Neural crest cell (in vitro differentiated cells): ENCODE data around the gene SLC6A6. TPM values are rescaled to one million over a fixed set of nuclear protein-coding genes. Genes with fewer than 3 reads are reported as not detected.

Source experiments
- DNase-seq: peaks from one replicate; pipeline ENCODE4 v3.0.0; 2021; ENCODE audit warnings: low read depth, mixed read lengths, low spot score
- H3K27ac Mint-ChIP-seq: one replicate; pipeline ENCODE4 v1.8.0; 2021; ENCODE audit warnings: mild to moderate bottlenecking, mixed read lengths; ENCODE audit not compliant: unreplicated experiment
- H3K27me3 Mint-ChIP-seq: 2 replicates; pipeline ENCODE4 v1.8.0; 2021; ENCODE audit warnings: low read depth, mild to moderate bottlenecking, mixed read lengths
- H3K36me3 Mint-ChIP-seq: 2 replicates; pipeline ENCODE4 v1.8.0; 2021; ENCODE audit warnings: low read depth, mild to moderate bottlenecking, mixed read lengths
- H3K4me1 Mint-ChIP-seq: 2 replicates; pipeline ENCODE4 v1.8.0; 2021; ENCODE audit warnings: mixed read lengths
- H3K4me3 Mint-ChIP-seq: one replicate; pipeline ENCODE4 v1.8.0; 2021; ENCODE audit warnings: mild to moderate bottlenecking, mixed read lengths
- H3K9me3 Mint-ChIP-seq: 2 replicates; pipeline ENCODE4 v1.8.0; 2021; ENCODE audit warnings: mixed read lengths
- total RNA-seq: library from RNA; stranded (reverse); gene quantifications from 2 replicates; pipeline ENCODE4 v1.2.1, GENCODE V29; 2021
- TF ChIP-seq, protein P1 (sequence below): fragments of 200-600 bp; sonication (generic); conservative IDR thresholded peaks from 2 replicates; pipeline ENCODE4 v1.5.0; 2021; ENCODE audit warnings: antibody characterized with exemption, mild to moderate bottlenecking

SLC6A6 gene
- total RNA-seq, 1 donor from 2014 or later: 33.8 TPM

DNA sequence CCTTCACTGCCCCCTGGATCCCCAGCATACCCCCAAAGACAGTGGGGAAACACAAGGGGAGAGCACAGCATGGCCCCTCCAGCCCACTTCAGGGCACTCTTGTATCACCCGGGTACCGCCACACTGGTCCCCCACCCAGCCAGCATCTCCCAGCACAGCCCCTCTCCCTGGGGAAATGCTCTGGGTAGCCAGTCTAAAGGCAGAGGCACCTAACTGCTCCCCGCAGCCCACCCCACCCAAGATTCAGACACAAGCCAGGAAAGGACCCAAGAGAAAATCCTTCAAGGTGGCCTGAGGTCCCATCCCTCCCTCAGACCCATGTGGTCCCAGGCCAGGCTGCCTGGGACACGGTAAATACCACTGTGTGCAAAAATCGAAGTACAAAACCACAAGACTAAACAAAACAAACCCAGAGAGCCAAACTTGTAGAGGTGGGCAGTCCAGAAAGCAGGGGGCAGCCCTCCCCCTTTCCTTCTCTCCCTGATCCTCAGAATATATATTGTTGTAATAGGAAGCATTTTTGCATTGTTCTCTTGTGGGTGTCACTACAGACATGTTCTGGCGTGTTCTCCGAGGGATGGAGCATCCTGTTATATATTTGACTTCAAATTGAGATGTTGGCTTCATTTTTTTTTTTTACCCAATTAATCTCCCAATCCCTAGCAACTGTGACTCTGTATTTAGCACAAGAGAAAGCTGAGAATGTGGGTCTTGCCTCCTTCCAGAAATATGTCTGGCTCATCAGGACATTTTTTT, 86.1 kb downstream of the SLC6A6 start:
- no peaks in the 10 kb centered on the region for H3K4me1 Mint-ChIP-seq
- peak overlapping the region; percentile 95 for H3K27ac Mint-ChIP-seq
- TF ChIP-seq, protein P1, sequence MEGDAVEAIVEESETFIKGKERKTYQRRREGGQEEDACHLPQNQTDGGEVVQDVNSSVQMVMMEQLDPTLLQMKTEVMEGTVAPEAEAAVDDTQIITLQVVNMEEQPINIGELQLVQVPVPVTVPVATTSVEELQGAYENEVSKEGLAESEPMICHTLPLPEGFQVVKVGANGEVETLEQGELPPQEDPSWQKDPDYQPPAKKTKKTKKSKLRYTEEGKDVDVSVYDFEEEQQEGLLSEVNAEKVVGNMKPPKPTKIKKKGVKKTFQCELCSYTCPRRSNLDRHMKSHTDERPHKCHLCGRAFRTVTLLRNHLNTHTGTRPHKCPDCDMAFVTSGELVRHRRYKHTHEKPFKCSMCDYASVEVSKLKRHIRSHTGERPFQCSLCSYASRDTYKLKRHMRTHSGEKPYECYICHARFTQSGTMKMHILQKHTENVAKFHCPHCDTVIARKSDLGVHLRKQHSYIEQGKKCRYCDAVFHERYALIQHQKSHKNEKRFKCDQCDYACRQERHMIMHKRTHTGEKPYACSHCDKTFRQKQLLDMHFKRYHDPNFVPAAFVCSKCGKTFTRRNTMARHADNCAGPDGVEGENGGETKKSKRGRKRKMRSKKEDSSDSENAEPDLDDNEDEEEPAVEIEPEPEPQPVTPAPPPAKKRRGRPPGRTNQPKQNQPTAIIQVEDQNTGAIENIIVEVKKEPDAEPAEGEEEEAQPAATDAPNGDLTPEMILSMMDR: no peak
- H3K36me3 Mint-ChIP-seq: no peaks in the 10 kb centered on the region
- DNase-seq: no peak
- no peak overlapping the region for H3K4me3 Mint-ChIP-seq
- H3K9me3 Mint-ChIP-seq: no peaks in the 10 kb centered on the region
- no peaks in the 10 kb centered on the region for H3K27me3 Mint-ChIP-seq

DNA sequence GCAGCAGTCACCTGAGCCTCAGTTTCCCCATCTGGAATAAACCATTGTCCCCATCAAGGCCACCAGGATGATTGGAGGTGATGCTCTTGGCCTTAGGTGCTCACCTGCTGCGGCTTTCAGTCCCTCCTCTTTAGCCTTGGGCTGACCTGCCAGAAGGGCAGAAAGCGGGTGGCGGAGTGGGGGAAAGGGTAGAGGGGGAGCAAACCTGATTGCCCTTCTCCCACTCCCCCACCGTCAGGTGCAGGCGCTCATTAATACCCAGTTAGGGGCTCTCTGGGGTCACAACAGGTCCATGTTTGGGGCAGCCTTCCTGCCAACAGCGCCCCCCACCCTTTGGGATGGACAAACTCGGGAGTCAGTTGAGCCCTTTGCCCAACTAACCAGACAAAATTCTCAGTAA, 87.2 kb downstream of the SLC6A6 start:
- H3K4me1 Mint-ChIP-seq: no peaks in the 10 kb centered on the region
- H3K4me3 Mint-ChIP-seq: no peak overlapping the region
- TF ChIP-seq, protein P1: no peak
- no peaks in the 10 kb centered on the region for H3K9me3 Mint-ChIP-seq
- no peak for DNase-seq
- H3K27me3 Mint-ChIP-seq: no peaks in the 10 kb centered on the region
- H3K36me3 Mint-ChIP-seq: no peaks in the 10 kb centered on the region
- H3K27ac Mint-ChIP-seq: no peak overlapping the region

DNA sequence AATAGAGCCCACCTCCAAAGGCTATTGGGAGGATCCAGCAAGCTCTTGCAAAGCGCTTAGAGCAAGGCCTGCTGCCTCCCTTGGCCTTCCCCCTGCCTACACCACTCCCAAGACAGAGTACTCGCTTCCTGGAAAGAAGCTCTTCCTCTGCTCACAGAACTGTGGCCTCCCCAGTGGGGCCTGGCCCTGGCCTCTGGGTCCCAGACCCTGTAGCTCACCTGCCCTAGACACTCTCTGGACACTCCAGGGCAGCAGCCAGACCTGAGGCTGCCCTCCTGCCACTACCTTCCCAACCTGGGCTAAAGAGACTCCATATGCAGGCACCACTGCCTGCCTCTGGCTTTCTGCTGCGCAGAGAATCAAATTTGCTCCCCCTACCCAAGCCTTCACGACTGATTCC, 87.8 kb downstream of the SLC6A6 start:
- no peaks in the 10 kb centered on the region for H3K9me3 Mint-ChIP-seq
- no peak overlapping the region for H3K4me3 Mint-ChIP-seq
- H3K27ac Mint-ChIP-seq: no peak overlapping the region
- no peak for DNase-seq
- H3K4me1 Mint-ChIP-seq: no peaks in the 10 kb centered on the region
- H3K36me3 Mint-ChIP-seq: no peaks in the 10 kb centered on the region
- TF ChIP-seq, protein P1: no peak
- H3K27me3 Mint-ChIP-seq: no peaks in the 10 kb centered on the region

DNA sequence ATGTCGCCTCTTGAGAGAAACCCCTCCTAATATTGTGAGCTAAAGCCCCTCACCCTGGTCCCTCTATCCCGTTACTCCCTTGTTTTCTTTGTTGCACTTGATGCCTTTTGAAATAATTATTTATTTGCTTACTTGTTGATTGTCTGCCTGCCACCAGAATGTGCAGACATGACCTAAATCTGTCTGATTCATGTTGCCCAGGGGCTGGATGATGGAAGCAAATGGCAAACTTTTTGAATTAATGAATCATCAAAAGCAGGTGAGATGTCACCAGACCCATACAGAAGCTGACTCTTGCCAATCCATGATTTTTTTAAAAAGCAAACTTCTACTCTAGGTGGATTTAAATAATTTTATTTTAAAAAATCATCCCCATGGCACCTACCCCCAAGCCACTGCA, 88.4 kb downstream of the SLC6A6 start:
- no peaks in the 10 kb centered on the region for H3K27me3 Mint-ChIP-seq
- no peak overlapping the region for H3K27ac Mint-ChIP-seq
- H3K4me1 Mint-ChIP-seq: no peaks in the 10 kb centered on the region
- H3K36me3 Mint-ChIP-seq: no peaks in the 10 kb centered on the region
- no peak overlapping the region for H3K4me3 Mint-ChIP-seq
- H3K9me3 Mint-ChIP-seq: no peaks in the 10 kb centered on the region
- TF ChIP-seq, protein P1: no peak
- no peak for DNase-seq

DNA sequence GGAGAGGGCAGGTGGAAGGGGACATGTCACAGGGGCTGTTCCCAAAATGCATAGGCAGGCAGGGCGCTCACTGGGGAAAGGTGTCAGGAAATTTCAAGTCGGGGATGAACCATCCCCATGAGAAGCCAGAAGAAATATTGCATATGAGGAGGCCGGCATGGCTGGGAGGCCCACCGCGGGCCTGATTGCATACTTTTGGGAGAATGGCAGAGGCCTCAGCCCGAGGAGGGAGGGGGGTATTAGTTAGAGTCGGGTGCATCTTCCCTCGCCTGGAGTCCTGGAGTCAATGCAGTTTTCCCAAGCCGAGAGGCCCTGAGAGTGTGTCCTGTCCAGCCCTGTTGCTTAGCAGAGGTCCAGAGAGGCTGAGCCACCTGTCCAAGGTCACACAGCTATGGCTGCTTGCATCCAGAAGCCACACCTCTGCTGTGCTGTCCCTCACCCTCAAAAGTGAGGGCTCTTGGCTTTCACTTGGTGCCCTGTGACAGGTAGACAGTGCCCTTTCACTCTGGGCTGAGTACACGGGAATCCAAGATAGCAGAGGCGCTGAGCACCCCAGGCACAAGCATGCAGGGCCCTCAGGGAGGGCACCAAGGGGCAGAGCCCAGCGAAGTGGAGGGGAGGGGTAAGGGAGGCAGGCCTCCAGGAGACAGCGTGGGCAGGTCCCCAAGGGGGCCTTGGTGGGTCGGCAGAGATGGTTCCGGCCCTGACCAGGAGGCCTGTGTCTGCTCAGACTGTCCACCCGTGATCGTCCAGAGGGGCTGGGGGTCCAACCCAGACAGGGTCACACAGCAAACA, 89.2 kb downstream of the SLC6A6 start:
- H3K27ac Mint-ChIP-seq: no peak overlapping the region
- no peaks in the 10 kb centered on the region for H3K27me3 Mint-ChIP-seq
- H3K9me3 Mint-ChIP-seq: no peaks in the 10 kb centered on the region
- no peaks in the 10 kb centered on the region for H3K36me3 Mint-ChIP-seq
- H3K4me1 Mint-ChIP-seq: no peaks in the 10 kb centered on the region
- H3K4me3 Mint-ChIP-seq: no peak overlapping the region
- TF ChIP-seq, protein P1: no peak
- DNase-seq: no peak
